PC-9 (cell line): ENCODE data around the gene GATAD1.

Source experiments
- CTCF ChIP-seq: fragments of 200-600 bp; sonication (generic); conservative IDR thresholded peaks from 2 replicates; pipeline ENCODE4 v1.6.1; 2017; ENCODE audit warnings: mixed run types, antibody characterized with exemption, mild to moderate bottlenecking, moderate library complexity
- EZH2 ChIP-seq: fragments of 200-600 bp; sonication (generic); IDR thresholded peaks from 2 replicates; pipeline ENCODE4 v1.8.0; 2017; ENCODE audit warnings: antibody characterized with exemption, low read depth

GRCh38 chr7:92412745-92413144 lies 34.5 kb upstream of the GATAD1 start:
- TF ChIP-seq CTCF: no peak
- TF ChIP-seq EZH2: no peak
